Measurements from ENCODE around the gene ZNF281. TPM values are rescaled to one million over a fixed set of nuclear protein-coding genes. Genes with fewer than 3 reads are reported as not detected.

The ZNF281 gene
- total RNA-seq, 4 donors from 2014 or later: 13.0 to 18.7 (median 15.6) TPM

GRCh38 chr1:200432586-200432985 lies 22.8 kb upstream of the ZNF281 start:
- ATAC-seq (ENCODE audit: low FRiP score): no peak
- no peak for TF ChIP-seq CTCF (IDR thresholded peaks at IDR 0.05)
- no peak for DNase-seq (ENCODE audit: low spot score)

GRCh38 chr1:200429221-200429751 lies 19.4 kb upstream of the ZNF281 start:
- DNase-seq (ENCODE audit: low spot score): no peak
- ATAC-seq (ENCODE audit: low FRiP score): no peak
- no peak for TF ChIP-seq CTCF (IDR thresholded peaks at IDR 0.05)

GRCh38 chr1:200428482-200429205 lies 18.8 kb upstream of the ZNF281 start:
- DNase-seq (ENCODE audit: low spot score) (no peak), ATAC-seq (ENCODE audit: low FRiP score) (no peak)
- no peak for TF ChIP-seq CTCF (IDR thresholded peaks at IDR 0.05)

- TF ChIP-seq CTCF (IDR thresholded peaks at IDR 0.05): no peak
- no peak for ATAC-seq (ENCODE audit: low FRiP score)
These were observed 17.9 kb upstream of the ZNF281 start for GRCh38 chr1:200427744-200428143.

GRCh38 chr1:200426196-200426595 lies 16.4 kb upstream of the ZNF281 start:
- ATAC-seq (ENCODE audit: low FRiP score): no peak
- DNase-seq (ENCODE audit: low spot score): no peak
- no peak for TF ChIP-seq CTCF (IDR thresholded peaks at IDR 0.05)

More at GRCh38 chr1:200427744-200428143, 17.9 kb upstream of the ZNF281 start:
- DNase-seq (ENCODE audit: low spot score): no peak

- no peak for ATAC-seq (ENCODE audit: low FRiP score)
- no peak for DNase-seq (ENCODE audit: low spot score)
- TF ChIP-seq CTCF (IDR thresholded peaks at IDR 0.05): no peak
These were observed 13.4 kb upstream of the ZNF281 start for GRCh38 chr1:200423235-200423634.

GRCh38 chr1:200422211-200422610 lies 12.4 kb upstream of the ZNF281 start:
- DNase-seq (ENCODE audit: low spot score) (no peak), ATAC-seq (ENCODE audit: low FRiP score) (no peak)
- TF ChIP-seq CTCF (IDR thresholded peaks at IDR 0.05): no peak
